RWPE1 (cell line): Measurements from ENCODE around the gene P2RY14.

Source experiments
- CTCF ChIA-PET: fragments of 350-600 bp; sonication (Branson Sonifier 250); formaldehyde crosslinking; extraction: SDS; loops from one replicate; lab custom pipeline; 2021; lab: Yijun Ruan, JAX
- POLR2A ChIA-PET: fragments of 400-600 bp; formaldehyde crosslinking; extraction: SDS; loops from one replicate; lab custom pipeline; 2020; ENCODE audit warnings: antibody characterized with exemption; ENCODE audit not compliant: low non-redundant PET; lab: Yijun Ruan, JAX
- DNase-seq: peaks from one replicate; pipeline ENCODE4 v3.0.0; 2012; ENCODE audit warnings: low spot score
- H3K27ac ChIP-seq: fragments of 450-650 bp; 2 replicates; pipeline ENCODE4 v1.5.1; 2017
- TF ChIP-seq, protein P1 (sequence below): fragments of 450-650 bp; conservative IDR thresholded peaks from 2 replicates; pipeline ENCODE4 v1.5.1; 2017; ENCODE audit warnings: low read depth, mild to moderate bottlenecking

The P2RY14 gene

DNA sequence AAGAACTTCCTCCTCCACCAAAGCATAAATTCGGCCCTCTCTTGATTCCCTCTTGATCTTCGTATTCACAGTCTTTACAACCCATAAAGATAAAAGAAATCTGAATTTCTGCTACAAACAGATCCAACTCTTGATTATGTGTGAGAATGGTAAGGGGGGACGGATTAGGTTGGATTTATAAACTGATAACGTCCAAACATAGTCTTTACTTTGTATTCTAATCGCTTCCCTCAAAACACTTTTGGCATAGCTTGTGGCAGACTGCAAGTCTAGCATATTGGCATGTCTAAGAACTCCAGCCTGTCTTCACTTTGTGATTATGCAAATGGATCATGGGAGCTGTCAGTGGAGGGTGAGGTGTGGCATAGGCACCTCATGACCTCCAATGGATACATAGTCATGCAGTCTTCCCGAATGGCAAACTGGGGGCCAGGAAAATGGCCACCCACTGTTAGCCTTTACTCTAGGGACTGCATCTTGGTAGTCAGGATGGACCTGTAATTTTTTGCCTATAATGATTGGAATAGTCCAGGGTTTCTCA, 51.0 kb downstream of the P2RY14 start:
- H3K27ac ChIP-seq, result no peak overlapping the region
- POLR2A ChIA-PET, result no interaction called here
- TF ChIP-seq, protein P1, sequence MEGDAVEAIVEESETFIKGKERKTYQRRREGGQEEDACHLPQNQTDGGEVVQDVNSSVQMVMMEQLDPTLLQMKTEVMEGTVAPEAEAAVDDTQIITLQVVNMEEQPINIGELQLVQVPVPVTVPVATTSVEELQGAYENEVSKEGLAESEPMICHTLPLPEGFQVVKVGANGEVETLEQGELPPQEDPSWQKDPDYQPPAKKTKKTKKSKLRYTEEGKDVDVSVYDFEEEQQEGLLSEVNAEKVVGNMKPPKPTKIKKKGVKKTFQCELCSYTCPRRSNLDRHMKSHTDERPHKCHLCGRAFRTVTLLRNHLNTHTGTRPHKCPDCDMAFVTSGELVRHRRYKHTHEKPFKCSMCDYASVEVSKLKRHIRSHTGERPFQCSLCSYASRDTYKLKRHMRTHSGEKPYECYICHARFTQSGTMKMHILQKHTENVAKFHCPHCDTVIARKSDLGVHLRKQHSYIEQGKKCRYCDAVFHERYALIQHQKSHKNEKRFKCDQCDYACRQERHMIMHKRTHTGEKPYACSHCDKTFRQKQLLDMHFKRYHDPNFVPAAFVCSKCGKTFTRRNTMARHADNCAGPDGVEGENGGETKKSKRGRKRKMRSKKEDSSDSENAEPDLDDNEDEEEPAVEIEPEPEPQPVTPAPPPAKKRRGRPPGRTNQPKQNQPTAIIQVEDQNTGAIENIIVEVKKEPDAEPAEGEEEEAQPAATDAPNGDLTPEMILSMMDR, result no peak
- no peak for DNase-seq
- CTCF ChIA-PET, result interaction anchor here (0.6 to 2.2 kb wide), 6 partner anchors 8 to 546 kb away, joined by 3 to 10 read pairs (median 3); no protein-coding TSS in a partner anchor

DNA sequence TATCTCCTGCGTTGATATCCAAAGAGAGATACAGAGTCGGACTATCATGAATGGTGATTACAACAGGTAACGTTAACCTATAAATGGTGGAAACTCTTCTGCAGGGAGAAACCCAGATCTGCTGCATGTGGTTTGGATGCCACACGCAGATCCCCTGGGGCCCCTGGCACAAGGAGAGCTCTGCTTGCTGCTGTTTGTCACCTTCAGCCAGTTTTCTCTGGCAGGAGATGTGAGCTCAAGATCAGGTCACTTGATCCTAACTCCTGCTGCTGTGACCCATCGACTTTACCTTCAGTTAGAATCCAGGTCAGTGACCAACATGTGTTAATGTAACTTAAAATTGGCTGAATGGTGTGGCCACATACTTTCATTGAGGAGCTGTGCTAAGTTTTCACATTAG, 51.5 kb downstream of the P2RY14 start:
- H3K27ac ChIP-seq, result no peak overlapping the region
- no peak for DNase-seq
- CTCF ChIA-PET, result interaction anchor here (0.6 to 2.2 kb wide), 2 partner anchors 7 to 51 kb away, joined by 3 to 10 read pairs; no protein-coding TSS in a partner anchor
- TF ChIP-seq, protein P1, result no peak
- POLR2A ChIA-PET, result no interaction called here

DNA sequence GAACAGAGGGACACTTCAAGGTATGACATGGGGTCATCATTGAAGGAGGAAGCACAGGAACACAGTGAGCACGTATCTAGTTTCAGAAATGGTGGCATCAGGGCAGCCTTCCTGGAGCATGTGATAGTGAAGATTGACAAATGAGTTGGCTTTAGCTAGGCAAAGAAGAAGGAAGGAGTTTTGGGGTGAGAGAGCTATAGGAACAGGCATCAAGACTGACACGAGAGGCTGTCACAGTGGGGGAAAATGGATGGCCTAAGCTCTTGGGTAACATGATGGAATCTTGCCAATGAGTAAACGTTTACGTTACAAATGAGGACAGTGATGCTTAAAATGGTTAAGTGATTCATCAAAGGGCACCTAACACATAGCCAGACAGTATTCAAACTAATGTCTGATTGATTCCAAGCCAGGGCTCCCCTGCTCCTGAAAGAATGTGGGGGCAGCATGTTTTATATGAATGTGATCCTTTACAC, 52.2 kb downstream of the P2RY14 start:
- CTCF ChIA-PET, result interaction anchor here (0.7 kb wide), 1 partner anchor 1323 kb away, joined by 3 read pairs; no protein-coding TSS in a partner anchor
- DNase-seq, result peak; percentile 75
- H3K27ac ChIP-seq, result no peak overlapping the region
- TF ChIP-seq, protein P1, result no peak
- POLR2A ChIA-PET, result no interaction called here

DNA sequence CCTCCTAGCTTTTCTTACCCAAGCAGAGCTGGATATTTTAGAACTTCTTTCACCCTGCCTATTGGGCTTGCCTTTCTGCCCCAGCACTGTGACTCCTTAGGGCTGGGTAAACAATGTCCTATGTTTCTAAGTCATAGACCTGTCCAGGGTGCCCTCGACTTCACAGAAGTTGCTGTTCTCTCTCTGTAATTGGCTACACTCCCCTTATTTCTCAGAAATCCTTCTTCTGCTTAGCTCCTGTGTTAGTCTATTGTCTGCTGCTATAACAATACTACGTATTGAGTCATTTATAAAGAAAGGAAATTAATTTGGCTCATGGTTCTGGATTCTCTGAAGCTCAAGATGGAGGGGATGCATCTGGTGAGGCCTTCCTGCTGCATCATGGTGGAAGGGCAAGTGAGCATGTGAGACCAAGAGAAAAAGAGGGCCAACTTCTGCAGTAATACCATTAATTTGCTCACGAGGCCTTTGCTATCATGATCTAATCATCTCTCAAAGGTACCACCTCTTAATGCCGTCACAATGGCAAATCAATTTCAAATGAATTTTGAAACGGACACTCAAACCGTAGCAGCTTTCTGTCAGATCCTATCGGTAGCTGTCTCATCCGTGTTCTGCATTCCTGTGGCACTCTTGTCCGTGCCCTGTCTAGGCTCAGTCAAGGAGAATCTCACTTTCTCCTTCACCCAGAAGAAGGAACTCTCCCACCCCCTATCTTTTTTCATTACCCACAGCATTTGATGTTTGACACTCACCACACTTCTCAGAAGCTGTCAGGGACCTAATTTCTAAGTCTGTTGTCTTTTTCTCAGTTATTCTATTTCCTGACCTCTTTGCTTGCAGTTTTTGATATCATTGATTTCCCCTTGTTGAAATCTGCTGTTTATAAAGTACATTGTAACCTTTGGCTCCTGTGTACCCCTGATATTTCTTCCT, 53.0 kb downstream of the P2RY14 start:
- POLR2A ChIA-PET, result no interaction called here
- CTCF ChIA-PET, result interaction anchor here (0.7 kb wide), 1 partner anchor 1324 kb away, joined by 3 read pairs; no protein-coding TSS in a partner anchor

DNA sequence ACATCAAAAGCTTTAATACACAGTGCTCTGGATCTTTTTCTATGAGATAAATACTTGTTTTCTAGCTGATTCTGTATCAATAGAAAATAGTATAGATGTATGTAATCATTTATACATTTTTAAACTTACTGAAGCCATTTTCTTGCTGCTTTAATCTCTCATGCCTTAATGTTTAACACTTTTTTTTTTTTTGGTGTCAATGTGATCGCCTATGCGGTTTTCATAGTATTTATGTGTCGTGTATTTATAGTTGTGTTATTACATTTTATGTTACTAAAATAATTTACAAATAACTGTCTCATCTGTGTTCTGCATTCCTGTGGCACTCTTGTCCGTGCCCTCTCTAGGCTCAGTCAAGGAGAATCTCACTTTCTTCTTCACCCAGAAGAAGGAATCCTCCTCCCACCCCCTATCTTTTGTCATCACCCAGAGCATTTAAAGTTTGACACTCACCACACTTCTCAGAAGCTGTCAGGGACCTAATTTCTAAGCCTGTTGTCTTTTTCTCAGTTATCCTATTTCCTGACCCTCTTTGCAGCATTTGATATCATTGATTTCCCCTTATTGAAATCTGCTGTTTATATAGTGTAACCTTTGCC, 54.0 kb downstream of the P2RY14 start:
- H3K27ac ChIP-seq, result no peak overlapping the region
- ChIA-PET CTCF (no interaction called here), POLR2A (no interaction called here)
- DNase-seq, result no peak
- TF ChIP-seq, protein P1, result no peak

More for the DNA sequence above, 53.0 kb downstream of the P2RY14 start:
- no peak for DNase-seq
- no peak overlapping the region for H3K27ac ChIP-seq
- TF ChIP-seq, protein P1, result no peak

DNA sequence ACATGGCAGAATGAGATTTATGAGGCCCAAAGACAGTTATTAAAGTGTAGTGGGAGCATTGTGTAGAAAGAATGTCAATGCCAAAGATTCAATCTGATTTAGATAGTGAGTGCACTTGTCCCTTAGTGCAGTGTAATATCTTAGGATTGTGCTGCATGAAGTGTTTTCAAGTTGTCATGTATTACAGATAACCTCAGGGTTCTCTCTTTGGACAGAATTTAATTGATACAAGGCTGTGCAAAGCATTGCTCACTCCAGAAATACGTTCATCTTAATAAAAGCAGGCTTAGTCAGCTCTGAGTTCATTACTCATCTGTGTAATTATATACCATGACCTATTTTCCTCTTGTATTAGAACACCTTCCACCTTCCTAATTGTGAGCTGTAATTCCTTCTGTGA, 59.3 kb downstream of the P2RY14 start:
- peak; percentile 84 for DNase-seq
- POLR2A ChIA-PET, result no interaction called here
- no peak overlapping the region for H3K27ac ChIP-seq
- CTCF ChIA-PET, result interaction anchor here (2.2 kb wide), 1 partner anchor 9 kb away, joined by 10 read pairs; no protein-coding TSS in a partner anchor
- TF ChIP-seq, protein P1, result no peak
